Chondrocyte (in vitro differentiated cells): ENCODE measurements around the gene SELE. TPM values are rescaled to one million over a fixed set of nuclear protein-coding genes. Genes with fewer than 3 reads are reported as not detected.
"Not testable (repeated sequence)": the region's sequence is repeated elsewhere in the genome, so short reads cannot be mapped to it uniquely, and the experiment has no call there.

Experiments
- DNase-seq: peaks from one replicate; pipeline ENCODE4 v3.0.0; 2021; ENCODE audit warnings: mixed read lengths, low spot score
- H3K27ac Mint-ChIP-seq: one replicate; pipeline ENCODE4 v1.8.0; 2021; ENCODE audit warnings: mild to moderate bottlenecking, moderate library complexity, mixed read lengths; ENCODE audit not compliant: unreplicated experiment
- H3K27me3 Mint-ChIP-seq: 2 replicates; pipeline ENCODE4 v1.8.0; 2021; ENCODE audit warnings: low read depth, mixed read lengths
- H3K36me3 Mint-ChIP-seq: 2 replicates; pipeline ENCODE4 v1.8.0; 2021; ENCODE audit warnings: low read depth, mixed read lengths
- H3K4me1 Mint-ChIP-seq: 2 replicates; pipeline ENCODE4 v1.8.0; 2021; ENCODE audit warnings: low read depth, mild to moderate bottlenecking, mixed read lengths
- H3K4me3 Mint-ChIP-seq: one replicate; pipeline ENCODE4 v1.8.0; 2021; ENCODE audit warnings: mild to moderate bottlenecking, moderate library complexity, mixed read lengths; ENCODE audit not compliant: unreplicated experiment
- H3K9me3 Mint-ChIP-seq: 2 replicates; pipeline ENCODE4 v1.8.0; 2021; ENCODE audit warnings: low read depth, mixed read lengths
- total RNA-seq: library from RNA; stranded (reverse); gene quantifications from 3 replicates; pipeline ENCODE4 v1.2.1, GENCODE V29; 2021
- TF ChIP-seq, protein P1 (sequence below): fragments of 200-600 bp; sonication (generic); IDR thresholded peaks from 2 replicates; pipeline ENCODE4 v1.5.0; 2021; ENCODE audit warnings: antibody characterized with exemption, mild to moderate bottlenecking, moderate library complexity

SELE gene
- total RNA-seq, 1 donor from 2014 or later: not detected

- TF ChIP-seq, protein P1, sequence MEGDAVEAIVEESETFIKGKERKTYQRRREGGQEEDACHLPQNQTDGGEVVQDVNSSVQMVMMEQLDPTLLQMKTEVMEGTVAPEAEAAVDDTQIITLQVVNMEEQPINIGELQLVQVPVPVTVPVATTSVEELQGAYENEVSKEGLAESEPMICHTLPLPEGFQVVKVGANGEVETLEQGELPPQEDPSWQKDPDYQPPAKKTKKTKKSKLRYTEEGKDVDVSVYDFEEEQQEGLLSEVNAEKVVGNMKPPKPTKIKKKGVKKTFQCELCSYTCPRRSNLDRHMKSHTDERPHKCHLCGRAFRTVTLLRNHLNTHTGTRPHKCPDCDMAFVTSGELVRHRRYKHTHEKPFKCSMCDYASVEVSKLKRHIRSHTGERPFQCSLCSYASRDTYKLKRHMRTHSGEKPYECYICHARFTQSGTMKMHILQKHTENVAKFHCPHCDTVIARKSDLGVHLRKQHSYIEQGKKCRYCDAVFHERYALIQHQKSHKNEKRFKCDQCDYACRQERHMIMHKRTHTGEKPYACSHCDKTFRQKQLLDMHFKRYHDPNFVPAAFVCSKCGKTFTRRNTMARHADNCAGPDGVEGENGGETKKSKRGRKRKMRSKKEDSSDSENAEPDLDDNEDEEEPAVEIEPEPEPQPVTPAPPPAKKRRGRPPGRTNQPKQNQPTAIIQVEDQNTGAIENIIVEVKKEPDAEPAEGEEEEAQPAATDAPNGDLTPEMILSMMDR: no peak
- H3K4me1 Mint-ChIP-seq: no peaks in the 10 kb centered on the region
- H3K36me3 Mint-ChIP-seq: no peaks in the 10 kb centered on the region
- no peaks in the 10 kb centered on the region for H3K9me3 Mint-ChIP-seq
- H3K4me3 Mint-ChIP-seq: no peak overlapping the region
- no peak overlapping the region for H3K27ac Mint-ChIP-seq
- H3K27me3 Mint-ChIP-seq: peaks cover 35% of the 10 kb centered on the region
- no peak for DNase-seq
These were observed 39.4 kb downstream of the SELE start for GRCh38 chr1:169694304-169695075.

- Mint-ChIP-seq H3K4me3 (no peak overlapping the region), H3K36me3 (no peaks in the 10 kb centered on the region), H3K9me3 (no peaks in the 10 kb centered on the region), H3K27me3 (peaks cover 36% of the 10 kb centered on the region), H3K27ac (no peak overlapping the region), H3K4me1 (no peaks in the 10 kb centered on the region)
- TF ChIP-seq, protein P1: no peak
- DNase-seq: no peak
These were observed 41.0 kb downstream of the SELE start for GRCh38 chr1:169692756-169693460.

- Mint-ChIP-seq H3K4me3 (no peak overlapping the region), H3K27ac (no peak overlapping the region), H3K36me3 (no peaks in the 10 kb centered on the region), H3K4me1 (no peaks in the 10 kb centered on the region), H3K27me3 (peaks cover 32% of the 10 kb centered on the region), H3K9me3 (no peaks in the 10 kb centered on the region)
- TF ChIP-seq, protein P1: no peak
- no peak for DNase-seq
These were observed 43.4 kb downstream of the SELE start for GRCh38 chr1:169690489-169690888.

GRCh38 chr1:169689395-169689794 is 44.5 kb downstream of the SELE start:
- no peaks in the 10 kb centered on the region for H3K36me3 Mint-ChIP-seq
- DNase-seq: no peak
- TF ChIP-seq, protein P1: no peak
- no peaks in the 10 kb centered on the region for H3K9me3 Mint-ChIP-seq
- H3K4me1 Mint-ChIP-seq: no peaks in the 10 kb centered on the region
- H3K4me3 Mint-ChIP-seq: no peak overlapping the region
- no peak overlapping the region for H3K27ac Mint-ChIP-seq
- H3K27me3 Mint-ChIP-seq: peaks cover 22% of the 10 kb centered on the region

DNA sequence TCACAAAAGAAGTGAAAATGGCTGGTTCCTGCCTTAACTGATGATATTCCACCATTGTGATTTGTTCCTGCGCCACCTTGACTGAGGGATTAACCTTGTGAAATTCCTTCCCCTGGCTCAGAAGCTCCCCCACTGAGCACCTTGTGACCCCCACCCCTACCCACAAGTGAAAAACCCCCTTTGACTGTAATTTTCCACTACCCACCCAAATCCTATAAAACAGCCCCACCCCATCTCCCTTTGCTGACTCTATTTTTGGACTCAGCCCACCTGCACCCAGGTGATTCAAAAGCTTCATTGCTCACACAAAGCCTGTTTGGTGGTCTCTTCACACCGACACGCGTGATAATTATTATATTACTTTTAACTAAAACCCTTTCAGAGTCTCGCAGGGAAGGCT is 45.5 kb downstream of the SELE start:
- DNase-seq, H3K9me3 Mint-ChIP-seq, H3K4me1 Mint-ChIP-seq, H3K27ac Mint-ChIP-seq, H3K4me3 Mint-ChIP-seq, H3K36me3 Mint-ChIP-seq: not testable (repeated sequence)
- H3K27me3 Mint-ChIP-seq: peaks cover 22% of the 10 kb centered on the region
